HG02885 (cell line): Measurements from ENCODE around the gene IPO9.

Experiments
- ATAC-seq: cut with Tn5 transposase; IDR thresholded peaks from one replicate; pipeline ENCODE4 v1.9.1; 2021; ENCODE audit warnings: mild to moderate bottlenecking; ENCODE audit not compliant: unreplicated experiment, poor library complexity

Gene IPO9

GRCh38 chr1:201885531-201886075, 56.6 kb downstream of the IPO9 start:
- ATAC-seq = no peak

DNA sequence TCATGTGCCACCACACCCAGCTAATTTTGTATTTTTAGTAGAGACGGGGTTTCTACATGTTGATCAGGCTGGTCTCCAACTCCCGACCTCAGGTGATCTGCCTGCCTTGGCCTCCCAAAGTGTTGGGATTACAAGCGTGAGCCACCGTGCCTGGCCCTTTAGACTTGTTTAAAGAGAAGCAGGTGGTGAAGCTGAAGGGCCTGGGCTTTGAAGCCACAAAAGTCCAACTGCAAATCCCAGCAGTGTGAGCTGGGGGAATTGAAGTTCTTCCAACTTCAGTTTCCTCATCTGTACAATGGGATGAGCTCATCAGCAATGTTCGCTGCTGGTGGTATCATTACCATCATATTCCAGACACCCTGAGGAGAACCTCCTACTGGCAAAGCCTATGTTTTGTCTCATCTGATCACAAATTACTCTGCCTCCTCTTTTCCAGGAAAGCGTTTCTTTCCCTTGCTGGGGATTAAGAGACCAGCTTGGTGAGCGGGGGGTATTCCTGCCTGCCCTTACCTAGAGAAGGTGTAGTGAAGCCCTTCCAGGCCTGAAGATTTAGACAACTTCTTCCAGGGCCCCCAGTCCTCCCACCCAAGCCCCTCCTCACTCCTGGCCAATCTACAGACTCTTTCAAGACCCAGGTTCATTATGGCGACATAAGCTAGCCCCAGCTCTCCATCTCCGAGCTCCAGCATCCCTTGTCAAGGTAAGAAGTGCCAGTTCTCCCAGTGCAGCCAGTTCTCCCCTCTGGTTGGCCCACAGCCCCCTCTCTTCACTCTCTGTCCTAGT, 57.3 kb downstream of the IPO9 start:
- ATAC-seq = no peak

DNA sequence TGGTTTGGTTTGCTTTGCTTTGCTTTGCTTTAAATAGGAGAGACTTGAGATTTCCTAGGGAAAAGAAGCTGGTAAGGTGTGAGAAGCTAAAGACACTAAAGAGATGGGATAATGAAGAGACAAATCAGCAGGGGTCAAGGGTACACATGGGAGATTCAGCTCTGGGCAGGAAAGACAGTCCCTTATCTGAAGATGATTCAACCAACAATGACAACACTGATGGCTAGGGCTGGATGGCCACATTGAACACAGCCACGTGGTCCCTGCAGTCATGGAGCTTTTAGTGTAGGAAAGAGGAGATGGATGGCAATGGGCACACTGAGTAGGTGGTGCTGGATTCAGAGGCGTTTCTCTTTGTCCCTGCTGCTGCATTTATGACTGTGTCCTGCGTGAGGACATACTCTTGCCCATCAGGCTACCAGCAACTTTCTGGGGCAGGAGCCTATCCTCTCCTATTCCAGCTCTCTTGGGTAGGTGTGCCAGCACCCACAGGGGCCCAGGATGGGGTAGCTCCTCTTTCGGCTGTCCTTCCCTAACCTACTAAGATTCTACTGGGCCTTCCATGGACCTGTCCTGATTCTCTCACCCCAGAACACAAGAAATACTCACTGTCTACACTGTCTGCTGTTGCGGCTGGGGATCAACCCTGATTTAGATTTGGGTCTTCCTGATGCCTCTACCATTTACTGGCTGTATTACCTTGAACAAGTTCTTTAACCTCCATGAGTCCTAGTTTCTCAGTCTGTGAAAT, 58.3 kb downstream of the IPO9 start:
- no peak for ATAC-seq

DNA sequence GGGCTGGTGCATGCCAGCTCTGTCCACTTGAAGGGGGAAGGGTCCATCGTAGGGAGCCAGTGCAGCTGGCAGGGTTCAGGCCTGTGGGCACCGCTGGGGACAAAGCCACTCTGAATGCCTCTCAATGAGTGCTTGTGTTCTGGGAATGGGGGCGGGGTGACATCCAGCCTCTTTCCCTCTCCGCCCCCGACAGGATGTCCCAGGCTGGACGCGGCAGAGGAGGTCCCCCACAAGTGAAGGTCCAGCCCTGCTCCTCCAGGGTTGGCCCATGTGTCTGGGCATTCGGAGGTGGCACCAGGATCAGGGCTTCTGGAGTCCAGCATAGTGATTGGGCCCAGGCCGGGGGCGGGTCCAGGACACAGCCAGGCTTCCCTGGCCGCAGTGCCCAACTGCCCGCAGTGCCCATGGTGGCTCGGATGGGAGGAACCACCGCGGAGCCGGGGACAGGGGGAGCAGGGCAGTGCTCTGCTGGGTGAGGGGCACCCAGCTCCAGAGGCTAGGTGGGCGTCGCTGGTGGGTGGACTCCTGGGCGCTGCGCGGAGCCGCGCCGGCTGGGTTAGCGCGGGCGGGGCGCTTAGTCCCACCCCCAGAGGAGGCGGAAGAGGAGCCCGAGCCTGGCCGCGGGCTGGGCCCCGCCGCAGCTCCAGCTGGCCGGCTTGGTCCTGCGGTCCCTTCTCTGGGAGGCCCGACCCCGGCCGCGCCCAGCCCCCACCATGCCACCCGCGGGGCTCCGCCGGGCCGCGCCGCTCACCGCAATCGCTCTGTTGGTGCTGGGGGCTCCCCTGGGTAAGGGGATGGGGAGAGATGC, 59.5 kb downstream of the IPO9 start, which contains the start of gene SHISA4:
Gene SHISA4 (plus strand): TSS at position 617 of the 808 bp plus-strand sequence. CDS start 97 bp downstream, at position 714.
- ATAC-seq = no peak

DNA sequence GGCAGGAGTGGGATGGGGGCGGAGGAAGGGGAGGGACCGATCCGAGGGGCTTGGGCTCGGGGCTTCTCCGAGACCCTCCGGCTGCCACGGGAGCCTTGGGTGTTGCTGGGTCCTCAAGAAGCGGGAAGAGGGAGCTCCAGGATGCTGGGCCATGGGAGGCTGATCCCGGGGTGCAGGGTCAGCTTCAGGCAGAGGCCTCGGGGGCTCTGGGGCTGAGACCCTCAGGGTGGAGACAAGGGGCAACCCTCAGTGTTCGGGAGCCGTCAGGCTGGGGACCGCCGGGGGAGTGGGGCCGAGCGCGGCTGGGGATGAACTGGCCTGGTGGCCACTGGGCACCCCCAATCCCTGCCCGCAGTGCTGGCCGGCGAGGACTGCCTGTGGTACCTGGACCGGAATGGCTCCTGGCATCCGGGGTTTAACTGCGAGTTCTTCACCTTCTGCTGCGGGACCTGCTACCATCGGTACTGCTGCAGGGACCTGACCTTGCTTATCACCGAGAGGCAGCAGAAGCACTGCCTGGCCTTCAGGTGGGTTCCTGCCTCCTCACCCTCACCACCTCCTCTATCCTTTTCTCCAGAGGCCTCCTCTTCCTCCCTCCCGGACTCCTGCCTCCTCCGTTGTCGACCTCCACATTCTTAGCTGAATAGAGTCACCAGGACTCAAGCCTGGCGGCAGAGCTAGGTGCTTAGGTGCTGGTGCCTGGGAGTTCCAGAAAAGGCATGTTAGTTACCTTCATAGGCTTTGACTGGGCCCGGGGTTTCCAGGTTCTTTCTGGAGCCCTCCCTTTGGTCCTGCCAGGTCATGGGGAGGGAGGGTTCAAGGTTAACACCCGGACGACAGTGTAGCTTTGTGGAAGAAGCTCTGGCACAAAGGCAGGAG, 60.4 kb downstream of the IPO9 start:
- ATAC-seq = no peak

GRCh38 chr1:201890223-201890622, 61.3 kb downstream of the IPO9 start:
- no peak for ATAC-seq

GRCh38 chr1:201890806-201891450, 62.0 kb downstream of the IPO9 start:
- ATAC-seq = no peak

- ATAC-seq = no peak
Measured at GRCh38 chr1:201891451-201892045, 62.6 kb downstream of the IPO9 start.

GRCh38 chr1:201892211-201892610, 63.3 kb downstream of the IPO9 start:
- ATAC-seq = no peak

DNA sequence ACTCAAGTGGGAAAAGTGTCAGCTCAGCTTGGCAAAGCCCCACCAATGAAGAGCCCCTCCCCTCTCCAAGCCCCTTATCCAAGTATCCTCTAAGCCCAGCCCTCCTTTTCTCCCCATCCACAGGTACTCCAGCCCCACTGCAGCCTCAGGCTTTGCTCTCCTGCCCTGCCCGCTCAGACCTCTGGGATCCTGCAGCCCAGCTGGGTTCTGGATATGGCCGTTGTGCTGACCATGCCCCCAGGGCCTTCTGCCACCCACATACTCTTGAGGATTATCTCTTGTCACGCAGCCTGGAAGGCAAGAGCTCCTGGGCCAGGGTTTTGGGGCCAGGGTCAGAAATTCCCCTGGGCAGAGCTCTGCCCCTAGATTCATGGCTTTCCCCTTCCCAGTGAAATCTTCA, 64.5 kb downstream of the IPO9 start:
- ATAC-seq = no peak

DNA sequence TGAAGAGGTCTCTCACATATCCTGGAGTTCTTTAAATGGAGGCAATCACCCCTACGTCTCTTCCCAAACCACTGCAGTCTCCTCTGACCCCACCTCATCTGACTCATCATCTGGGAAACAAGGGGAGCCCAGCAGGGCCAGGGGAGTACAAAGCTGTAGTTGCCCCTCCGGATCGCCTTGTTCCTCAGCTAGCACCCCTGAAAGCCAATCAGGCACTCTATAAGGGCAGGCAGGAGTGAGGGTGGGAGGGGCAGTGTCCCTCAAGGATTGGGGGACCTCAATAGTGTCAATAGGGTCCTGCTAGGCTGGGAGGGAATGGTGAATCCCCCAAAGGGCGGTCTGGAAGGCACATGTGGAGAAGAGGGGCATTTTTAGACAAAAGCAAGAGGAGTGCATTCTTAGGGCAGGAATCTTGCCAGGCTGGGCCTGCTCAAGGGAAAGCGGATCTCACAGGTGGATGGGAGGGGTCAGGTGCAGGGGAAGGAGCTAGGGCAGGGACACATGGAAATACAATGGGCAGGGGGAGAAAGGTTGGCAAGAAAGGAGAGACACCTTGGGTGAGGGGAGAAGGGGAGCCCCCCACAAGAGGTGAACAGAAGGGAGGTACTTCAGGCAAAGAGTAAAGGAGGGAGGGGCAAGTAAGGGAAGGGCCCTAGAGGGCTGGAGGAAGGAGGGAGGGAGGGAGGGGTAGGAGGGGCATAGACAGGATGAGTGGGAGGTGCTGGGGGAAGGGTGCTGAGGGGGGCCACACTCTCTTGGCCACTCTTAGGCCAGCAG, 65.6 kb downstream of the IPO9 start:
- no peak for ATAC-seq

DNA sequence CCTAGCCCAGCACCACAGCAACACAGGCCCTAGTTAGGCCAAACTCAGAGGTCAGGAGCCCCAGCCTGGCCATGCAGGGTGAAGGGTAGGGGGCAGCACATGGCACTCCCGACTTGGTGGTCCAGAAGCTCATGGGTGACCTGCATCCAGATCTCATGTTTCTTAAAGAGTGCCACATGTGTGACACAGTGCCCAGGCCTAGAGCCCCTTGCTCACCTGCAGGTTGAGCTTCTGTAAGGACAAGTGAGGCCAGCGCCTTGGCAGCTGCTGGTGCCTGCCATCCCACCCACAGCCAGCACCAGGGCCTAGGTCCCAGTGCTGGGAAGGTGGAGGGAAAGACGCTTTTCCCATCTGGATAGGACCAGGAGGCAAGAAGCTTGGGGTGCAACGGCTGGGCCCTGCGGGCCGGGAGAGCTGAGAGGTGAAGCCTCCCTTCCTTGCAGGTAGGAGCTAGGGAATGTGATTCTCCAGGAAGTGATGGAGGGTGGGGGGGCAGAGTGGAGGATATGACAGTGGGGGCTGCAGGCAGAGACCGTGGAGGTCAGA, 66.2 kb downstream of the IPO9 start:
- no peak for ATAC-seq

- ATAC-seq = peak; percentile 83
Measured at GRCh38 chr1:201895913-201896807, 67.2 kb downstream of the IPO9 start.

GRCh38 chr1:201896951-201897391, 68.0 kb downstream of the IPO9 start:
- ATAC-seq = no peak

DNA sequence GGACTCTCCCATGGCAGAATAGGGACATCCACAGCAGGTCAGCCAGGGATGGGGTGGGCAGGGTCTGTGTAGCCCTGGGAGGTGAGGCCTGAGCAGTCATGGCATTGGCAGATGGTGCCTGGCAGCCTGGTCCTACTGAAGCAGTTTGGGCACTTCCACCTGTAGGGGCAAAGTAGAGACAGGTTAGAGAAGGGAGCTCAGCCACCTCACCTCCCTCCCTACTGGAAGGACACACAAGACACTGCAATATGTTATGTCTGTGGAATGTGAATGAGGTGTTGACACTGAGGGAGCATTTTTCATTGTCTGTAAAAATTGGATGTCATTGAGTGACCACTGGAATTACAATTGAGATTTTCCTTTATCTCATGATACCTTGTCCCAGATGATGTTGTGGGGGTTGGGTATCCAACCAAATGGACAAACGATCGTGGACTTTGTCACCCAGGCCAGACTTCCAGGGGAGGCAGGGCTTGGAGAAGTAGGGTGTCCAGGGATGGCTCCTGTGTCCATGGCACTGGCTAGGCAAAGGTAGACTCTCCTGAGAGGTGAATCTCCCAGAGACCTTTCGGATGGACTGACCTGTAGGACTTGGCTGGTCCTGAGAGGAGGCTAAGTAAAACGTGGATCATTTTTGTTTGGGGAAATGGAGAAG, 69.4 kb downstream of the IPO9 start:
- no peak for ATAC-seq

DNA sequence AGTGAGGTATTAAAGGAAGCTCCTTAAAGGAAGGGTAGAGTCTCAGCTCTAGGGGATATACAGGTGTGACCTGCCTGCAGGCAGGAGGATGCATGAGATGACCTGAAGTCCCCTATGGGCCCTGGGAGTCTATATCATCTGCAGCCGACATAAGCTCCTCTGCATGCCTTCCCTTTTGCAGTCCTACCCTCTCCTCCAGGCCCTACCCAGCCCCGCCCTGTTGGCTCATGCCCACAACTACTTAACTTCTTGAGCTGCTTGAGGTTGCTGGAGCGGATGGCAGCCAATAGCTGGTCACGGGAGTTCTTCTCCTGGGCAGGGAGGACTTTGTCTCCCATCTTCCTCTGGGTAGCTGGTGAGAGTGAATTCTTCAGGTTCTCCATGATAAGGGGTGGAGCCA, 70.0 kb downstream of the IPO9 start:
- no peak for ATAC-seq
